CD14-positive monocyte (primary cell): ENCODE measurements around the gene GPX7. TPM values are rescaled to one million over a fixed set of nuclear protein-coding genes. Genes with fewer than 3 reads are reported as not detected.

Experiments
- DNase-seq, 3 donors: peaks; one replicate each; pipeline ENCODE4 v3.0.0-alpha.2; 2011 to 2022
- H2AFZ ChIP-seq: 2 replicates; pipeline ENCODE4 v1.6.0; 2012; ENCODE audit warnings: mild to moderate bottlenecking, low read depth, low read length, inconsistent platforms; ENCODE audit not compliant: insufficient read depth, poor library complexity, severe bottlenecking
- H3K27ac ChIP-seq, 2 donors: 1 replicate in 1 of 2; 2 replicates in 1 of 2; pipeline ENCODE4 v1.5.1; 2012 to 2013; ENCODE audit warnings: low read length in 2 of 2, control low read depth in 1 of 2, inconsistent platforms in 1 of 2, low read depth in 1 of 2, mild to moderate bottlenecking in 1 of 2
- H3K27me3 ChIP-seq, 2 donors: one replicate each; pipeline versions ENCODE4 v1.6.0 to v1.6.1; 2011 to 2013; ENCODE audit warnings: low read length in 2 of 2; ENCODE audit not compliant: control insufficient read depth in 2 of 2, insufficient read depth in 2 of 2
- H3K36me3 ChIP-seq, 2 donors: replicated peaks in 1 of 2; 1 replicate in 1 of 2; 2 replicates in 1 of 2; pipeline versions ENCODE4 v1.5.1 to v1.6.1; 2012 to 2013; ENCODE audit warnings: low read length in 2 of 2, control low read depth in 1 of 2, inconsistent platforms in 1 of 2, mild to moderate bottlenecking in 1 of 2; ENCODE audit not compliant: insufficient read depth in 2 of 2, control insufficient read depth in 1 of 2
- H3K4me1 ChIP-seq, 2 donors: 1 replicate in 1 of 2; 2 replicates in 1 of 2; pipeline versions ENCODE4 v1.5.1 to v1.6.1; 2012 to 2013; ENCODE audit warnings: low read length in 2 of 2, control low read depth in 1 of 2, inconsistent platforms in 1 of 2, mild to moderate bottlenecking in 1 of 2, moderate library complexity in 1 of 2; ENCODE audit not compliant: insufficient read depth in 2 of 2, control insufficient read depth in 1 of 2
- H3K4me2 ChIP-seq: replicated peaks from 2 replicates; pipeline ENCODE3; 2012; ENCODE audit warnings: low read length, moderate library complexity, mild to moderate bottlenecking; ENCODE audit not compliant: poor library complexity, severe bottlenecking; ENCODE audit errors: extremely low read depth
- H3K4me3 ChIP-seq, 3 experiments: fragments of 200-600 bp in 1 of 3; sonication (generic) in 1 of 3; replicated peaks in 1 of 3; 1 replicate in 2 of 3; 2 replicates in 1 of 3; pipeline ENCODE4 v1.5.1; 2011 to 2013; ENCODE audit warnings: low read length in 3 of 3, mild to moderate bottlenecking in 3 of 3, control low read depth in 2 of 3, low read depth in 2 of 3, inconsistent platforms in 1 of 3, moderate library complexity in 1 of 3
- H3K79me2 ChIP-seq: 2 replicates; pipeline ENCODE4 v1.6.0; 2012; ENCODE audit warnings: mild to moderate bottlenecking, control low read depth, inconsistent platforms, low read length, moderate library complexity; ENCODE audit not compliant: insufficient read depth
- H3K9ac ChIP-seq: 2 replicates; pipeline ENCODE4 v1.6.0; 2017; ENCODE audit warnings: low read length, mild to moderate bottlenecking; ENCODE audit not compliant: insufficient read depth, poor library complexity, severe bottlenecking
- H3K9me3 ChIP-seq, 2 donors: replicated peaks in 1 of 2; 1 replicate in 1 of 2; 2 replicates in 1 of 2; pipeline versions ENCODE4 v1.5.1 to v1.6.1; 2012 to 2013; ENCODE audit warnings: low read length in 2 of 2, control low read depth in 1 of 2; ENCODE audit not compliant: control insufficient read depth in 1 of 2, insufficient read depth in 1 of 2
- H4K20me1 ChIP-seq: 2 replicates; pipeline ENCODE4 v1.6.0; 2012; ENCODE audit warnings: mild to moderate bottlenecking, low read length, control low read depth, moderate library complexity; ENCODE audit not compliant: insufficient read depth
- H3K27ac Mint-ChIP-seq, 7 donors: one replicate each; pipeline ENCODE4 v1.8.0; 2020; ENCODE audit warnings: mild to moderate bottlenecking in 7 of 7, mixed read lengths in 7 of 7, moderate library complexity in 6 of 7, inconsistent platforms in 2 of 7
- H3K27me3 Mint-ChIP-seq, 3 donors: one replicate each; pipeline ENCODE4 v1.8.0; 2021 to 2022; ENCODE audit warnings: low read depth in 3 of 3, mild to moderate bottlenecking in 3 of 3, mixed read lengths in 3 of 3, moderate library complexity in 3 of 3, inconsistent platforms in 1 of 3
- H3K36me3 Mint-ChIP-seq, 2 donors: one replicate each; pipeline ENCODE4 v1.8.0; 2020; ENCODE audit warnings: mixed read lengths in 2 of 2, inconsistent platforms in 1 of 2, mild to moderate bottlenecking in 1 of 2
- H3K4me1 Mint-ChIP-seq: one replicate; pipeline ENCODE4 v1.8.0; 2020; ENCODE audit warnings: mild to moderate bottlenecking, mixed read lengths
- H3K4me3 Mint-ChIP-seq, 2 donors: one replicate each; pipeline ENCODE4 v1.8.0; 2020; ENCODE audit warnings: mild to moderate bottlenecking in 2 of 2, mixed read lengths in 2 of 2, moderate library complexity in 1 of 2
- H3K9me3 Mint-ChIP-seq, 7 donors: one replicate each; pipeline ENCODE4 v1.8.0; 2020 to 2022; ENCODE audit warnings: mixed read lengths in 7 of 7, mild to moderate bottlenecking in 6 of 7, moderate library complexity in 6 of 7, inconsistent platforms in 2 of 7
- CTCF ChIP-seq: fragments of 200-600 bp; IDR thresholded peaks from one replicate; pipeline ENCODE4 v1.8.0; 2022; ENCODE audit warnings: antibody characterized with exemption, mild to moderate bottlenecking
- WGBS: methylation state at CpG from one replicate; pipeline ENCODE4 v1.1.5; 2013; ENCODE audit warnings: missing lambda C conversion rate; ENCODE audit not compliant: insufficient coverage; 5-methylcytosine and 5-hydroxymethylcytosine counted together
- intact Hi-C, 2 donors: fragments of 100-400 bp; cut with micrococcal nuclease; formaldehyde crosslinking; loops; one replicate each; pipeline versions ENCODE4 v1.15.0 to v1.15.1; 2023
- polyA plus RNA-seq, 3 donors: library from polyadenylated mRNA; depleted of rRNA in 1 of 3; unstranded in 2 of 3; stranded (reverse) in 1 of 3; fragments of 300-500 nt in 2 of 3; fragments of >200 nt in 1 of 3; fragmentation: Illumina TruSeq in 2 of 3; gene quantifications; 1 replicate in 2 of 3; 2 replicates in 1 of 3; pipeline ENCODE4 v1.2.3, GENCODE V29; 2012 to 2021

Gene GPX7
- polyA plus RNA-seq, 3 donors, result 1.7 to 3.3 (median 2.9) TPM

DNA sequence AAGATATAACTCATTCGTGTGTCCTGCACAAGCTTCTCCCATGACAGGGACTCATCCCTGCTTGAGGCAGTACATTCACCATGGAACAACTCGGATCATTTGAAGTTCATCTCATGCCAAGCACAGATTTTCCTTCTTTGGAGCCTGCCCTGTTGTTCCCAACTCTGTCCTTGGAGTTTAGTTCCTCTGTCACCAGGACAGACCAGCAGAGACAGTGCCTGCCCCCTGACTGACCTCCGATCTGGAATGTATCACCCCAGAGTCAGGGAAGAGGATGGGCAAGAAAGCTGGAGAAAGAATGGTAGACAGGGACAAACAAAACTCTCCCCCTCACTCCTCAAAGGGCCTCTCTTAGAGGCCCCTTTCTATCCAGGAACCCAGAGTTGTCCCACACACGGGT lies 35.8 kb downstream of the GPX7 start:
- H4K20me1 ChIP-seq, result no peaks in the 10 kb centered on the region
- H3K9me3 ChIP-seq, result no peaks in the 10 kb centered on the region
- intact Hi-C loops, result loop anchor here (10.0 kb wide), 1 partner anchor 83 kb away; the partner anchor contains the start of gene TUT4 (in 2 of the 2)
- H3K4me2 ChIP-seq, result no peak overlapping the region
- H3K36me3 Mint-ChIP-seq, result peaks cover 0 to 15% of the 10 kb centered on the region in 2 donors
- H3K4me1 ChIP-seq, result peaks cover 27 to 42% of the 10 kb centered on the region in 2 donors
- H3K9ac ChIP-seq, result no peak overlapping the region
- peaks cover 49% of the 10 kb centered on the region for H3K4me1 Mint-ChIP-seq
- H3K27ac Mint-ChIP-seq, result peak overlapping the region in 6 of 7 donors; percentile 94 to 98 (median 96)
- TF ChIP-seq CTCF, result no peak
- peaks cover 12 to 13% (median 12%) of the 10 kb centered on the region in 3 donors for H3K27me3 Mint-ChIP-seq
- H3K79me2 ChIP-seq, result no peaks in the 10 kb centered on the region
- peaks cover 0 to 5% (median 3%) of the 10 kb centered on the region in 7 donors for H3K9me3 Mint-ChIP-seq
- peak overlapping the region in 1 of 2 donors; percentile 82 for H3K27ac ChIP-seq
- peaks cover 8% of the 10 kb centered on the region in 2 donors for H3K27me3 ChIP-seq
- H2AFZ ChIP-seq, result no peak overlapping the region
- H3K4me3 Mint-ChIP-seq, result no peak overlapping the region
- H3K4me3 ChIP-seq, result peak overlapping the region in 1 of 3 experiments; percentile 24
- 76% methylated on average over 2 of the region's 4 CpGs for WGBS
- no peak for DNase-seq
- no peaks in the 10 kb centered on the region for H3K36me3 ChIP-seq

- TF ChIP-seq CTCF, result no peak
- H3K36me3 Mint-ChIP-seq, result peaks cover 0 to 7% of the 10 kb centered on the region in 2 donors
- no peak overlapping the region for H3K27ac Mint-ChIP-seq
- no peaks in the 10 kb centered on the region for H3K36me3 ChIP-seq
- no peaks in the 10 kb centered on the region for H3K9me3 ChIP-seq
- H4K20me1 ChIP-seq, result no peaks in the 10 kb centered on the region
- DNase-seq, result no peak
- H3K27me3 ChIP-seq, result no peaks in the 10 kb centered on the region
- no peak overlapping the region for H3K4me3 Mint-ChIP-seq
- intact Hi-C loops, result no loop called here
- H3K27me3 Mint-ChIP-seq, result peaks cover 0 to 4% (median 1%) of the 10 kb centered on the region in 3 donors
- H3K9ac ChIP-seq, result no peak overlapping the region
- peaks cover 24 to 32% of the 10 kb centered on the region in 2 donors for H3K4me1 ChIP-seq
- no CpG with 5 or more reads among the region's 6 CpGs for whole genome bisulfite sequencing
- no peak overlapping the region for H3K4me3 ChIP-seq
- peaks cover 35% of the 10 kb centered on the region for H3K4me1 Mint-ChIP-seq
- H3K4me2 ChIP-seq, result no peak overlapping the region
- H3K9me3 Mint-ChIP-seq, result peaks cover 0 to 4% (median 0%) of the 10 kb centered on the region in 7 donors
- no peak overlapping the region for H3K27ac ChIP-seq
- no peak overlapping the region for H2AFZ ChIP-seq
- H3K79me2 ChIP-seq, result no peaks in the 10 kb centered on the region
Measured at GRCh38 chr1:52640697-52641096, 38.5 kb downstream of the GPX7 start.
